NCI-H146 treated with DMSO at 0.1 percent for 48 hours (cell line): ENCODE data around the gene SHISA9.

Experiments
- DNase-seq: peaks from one replicate; lab custom pipeline; 2025; ENCODE audit not compliant: unreplicated experiment; lab: John Stamatoyannopoulos, UW

SHISA9 gene

GRCh38 chr16:12944300-12944699 is 42.9 kb downstream of the SHISA9 start:
- DNase-seq, result no peak

DNA sequence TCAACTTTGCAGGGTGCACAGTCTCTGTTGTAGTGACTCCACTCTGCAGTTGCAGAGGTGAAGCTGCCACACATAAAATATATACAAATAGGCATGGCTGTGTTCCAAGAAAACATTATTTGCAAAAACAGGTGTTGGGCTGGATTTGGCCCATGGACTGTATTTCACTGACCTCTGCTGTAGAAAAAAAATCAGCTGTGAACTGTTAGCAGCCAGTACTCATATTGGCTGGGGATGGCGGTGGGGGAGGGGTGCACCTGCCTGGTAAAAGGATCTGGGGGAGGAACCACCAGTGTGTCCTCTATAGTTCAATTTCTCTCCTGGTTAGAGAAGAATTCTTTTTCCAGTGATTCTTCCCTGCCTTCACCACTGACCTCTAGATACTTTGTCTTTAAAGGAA is 50.0 kb downstream of the SHISA9 start:
- DNase-seq, result no peak

DNA sequence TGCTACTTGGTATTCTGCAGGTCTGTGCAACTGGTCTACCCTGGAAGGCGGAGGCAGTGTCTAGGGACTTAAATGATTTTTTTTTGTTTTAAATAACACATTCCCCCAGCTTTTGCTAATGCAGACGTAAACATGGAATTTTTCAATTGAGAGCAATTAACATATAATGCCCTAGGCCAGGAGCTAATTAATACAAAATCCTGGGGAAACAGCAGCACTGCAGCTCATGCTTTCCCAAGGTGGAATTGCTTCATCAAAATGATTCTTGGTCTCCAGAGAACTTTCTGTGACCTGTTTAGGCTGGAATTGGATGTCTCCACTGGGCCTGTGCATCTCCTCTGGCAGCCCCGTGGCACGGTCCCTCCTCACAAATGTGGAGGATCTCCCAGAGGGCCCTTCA is 50.6 kb downstream of the SHISA9 start:
- no peak for DNase-seq

GRCh38 chr16:12958366-12958765 is 57.0 kb downstream of the SHISA9 start:
- DNase-seq, result no peak

- no peak for DNase-seq
These were observed 57.7 kb downstream of the SHISA9 start for GRCh38 chr16:12959072-12959471.

DNA sequence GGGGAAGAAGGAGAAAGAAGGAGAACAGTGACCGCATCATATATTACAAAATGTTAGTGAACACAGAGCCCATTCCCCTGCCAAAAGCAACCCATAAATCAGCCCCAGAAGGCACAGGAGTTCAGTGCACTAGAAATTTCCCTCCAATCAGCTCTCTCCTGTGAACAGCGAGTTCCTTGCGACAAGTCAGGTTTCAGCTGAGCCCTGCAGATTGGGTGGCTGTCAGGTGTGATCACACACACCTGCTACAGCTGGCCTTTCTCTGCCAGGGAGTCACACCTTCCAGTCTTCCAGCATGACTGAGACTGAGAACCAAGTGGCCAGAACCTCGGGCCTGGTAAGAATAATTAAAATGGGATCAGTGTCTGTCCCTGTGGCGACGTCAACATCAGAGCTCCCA is 60.2 kb downstream of the SHISA9 start:
- no peak for DNase-seq

DNA sequence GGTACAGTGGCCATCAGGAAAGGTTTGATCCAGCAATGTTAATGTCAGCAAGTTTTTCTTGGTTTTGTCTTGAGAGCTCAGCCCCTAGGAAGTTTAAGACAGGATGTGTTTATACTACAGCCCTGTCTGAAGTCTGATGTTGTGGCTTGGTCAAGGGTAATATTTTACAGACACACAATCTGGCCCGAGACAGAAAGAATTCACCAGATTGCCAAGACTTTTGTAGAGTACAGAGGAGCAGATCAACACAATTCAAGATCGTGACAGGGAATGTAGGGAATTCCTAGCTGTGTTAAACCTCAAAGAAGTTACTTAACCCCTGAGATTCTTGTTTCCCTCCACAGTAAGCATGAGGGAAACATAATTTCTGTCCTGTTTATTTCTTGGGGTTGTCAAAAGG is 63.1 kb downstream of the SHISA9 start:
- DNase-seq, result no peak

DNA sequence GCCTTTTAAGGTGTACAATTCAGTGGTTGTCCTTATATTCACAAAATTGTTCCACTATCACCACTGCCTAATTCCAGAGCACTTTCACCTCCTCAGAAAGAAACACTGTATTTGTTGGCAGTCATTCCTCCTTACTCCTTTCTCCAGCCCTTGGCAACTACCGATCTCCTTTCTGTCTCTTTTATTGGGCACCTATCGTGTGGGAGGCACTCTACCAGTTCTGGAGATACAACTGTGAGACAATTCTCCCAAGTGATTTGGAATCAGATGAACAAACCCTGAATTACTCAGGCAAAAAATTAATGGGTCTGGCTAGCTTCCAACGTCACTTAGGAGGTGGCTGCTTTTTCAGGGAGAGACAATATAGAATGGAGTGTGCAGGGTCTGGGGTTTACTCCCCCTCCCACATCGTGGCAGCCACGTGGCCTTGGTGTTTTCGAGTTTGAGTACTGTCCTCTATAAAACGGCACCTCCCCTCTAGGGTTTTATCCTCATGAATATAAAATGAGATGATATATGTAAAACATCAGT is 63.9 kb downstream of the SHISA9 start:
- DNase-seq, result no peak

- no peak for DNase-seq
These were observed 69.8 kb downstream of the SHISA9 start for GRCh38 chr16:12971241-12971640.

DNA sequence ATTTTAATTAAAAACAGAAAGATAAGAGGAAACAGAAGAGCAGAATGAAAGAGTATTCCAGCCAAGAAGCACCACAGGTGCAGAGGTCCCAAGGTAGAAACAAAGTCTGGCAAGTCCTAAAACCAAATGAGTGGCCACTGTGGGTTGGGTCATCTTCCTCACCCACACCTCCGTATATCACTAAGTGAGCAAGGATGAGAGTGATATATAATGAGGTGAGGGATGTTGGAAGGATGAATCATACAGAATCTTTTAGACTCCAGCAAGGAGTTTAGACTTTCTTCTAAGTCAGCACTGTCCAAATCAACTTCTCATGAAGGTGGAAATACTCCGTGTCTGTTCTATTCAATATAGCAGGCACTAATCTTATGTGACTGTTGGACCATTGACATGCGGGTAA is 70.8 kb downstream of the SHISA9 start:
- DNase-seq, result no peak

- no peak for DNase-seq
These were observed 74.4 kb downstream of the SHISA9 start for GRCh38 chr16:12975766-12976165.

GRCh38 chr16:12976496-12976895 is 75.1 kb downstream of the SHISA9 start:
- no peak for DNase-seq

DNA sequence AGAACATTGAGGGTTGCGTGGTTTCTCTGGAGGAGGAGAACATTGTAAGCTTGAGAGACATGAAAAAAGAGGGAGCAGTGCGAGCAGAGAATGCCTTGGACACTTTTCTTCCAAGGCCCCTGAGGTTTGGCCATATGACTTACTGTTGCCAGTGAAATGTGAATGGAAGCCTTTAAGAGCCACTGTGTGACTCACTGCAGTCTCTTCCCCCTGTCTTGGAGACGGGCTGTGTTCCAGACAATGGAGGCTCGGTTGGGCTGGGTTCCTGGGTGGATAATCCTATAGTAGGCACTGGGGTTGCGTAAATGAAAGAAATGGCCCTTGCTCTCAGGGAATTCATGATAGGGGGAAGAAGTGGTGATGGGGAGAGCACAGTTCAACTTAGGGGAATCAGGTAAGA is 75.5 kb downstream of the SHISA9 start:
- no peak for DNase-seq

GRCh38 chr16:12985516-12985915 is 84.1 kb downstream of the SHISA9 start:
- no peak for DNase-seq

DNA sequence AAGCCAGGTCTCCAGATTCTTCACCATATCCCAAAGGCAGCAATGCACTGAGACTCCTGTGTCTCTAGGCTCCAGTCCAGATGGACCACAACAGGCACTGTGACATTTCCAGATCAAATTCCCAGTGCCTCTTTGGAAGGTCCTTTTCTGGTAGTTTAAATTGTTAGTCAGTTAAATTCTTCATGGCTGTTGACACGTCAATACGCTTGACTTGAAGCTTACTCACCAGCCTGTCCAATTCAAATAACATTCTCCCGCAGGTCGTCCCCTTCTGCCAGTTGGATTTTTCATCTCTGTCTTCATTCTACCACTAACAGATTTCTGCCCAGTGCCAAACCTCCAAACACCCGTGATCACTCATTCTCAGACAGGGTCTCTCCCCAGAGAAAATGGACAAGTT is 86.7 kb downstream of the SHISA9 start:
- DNase-seq, result no peak

DNA sequence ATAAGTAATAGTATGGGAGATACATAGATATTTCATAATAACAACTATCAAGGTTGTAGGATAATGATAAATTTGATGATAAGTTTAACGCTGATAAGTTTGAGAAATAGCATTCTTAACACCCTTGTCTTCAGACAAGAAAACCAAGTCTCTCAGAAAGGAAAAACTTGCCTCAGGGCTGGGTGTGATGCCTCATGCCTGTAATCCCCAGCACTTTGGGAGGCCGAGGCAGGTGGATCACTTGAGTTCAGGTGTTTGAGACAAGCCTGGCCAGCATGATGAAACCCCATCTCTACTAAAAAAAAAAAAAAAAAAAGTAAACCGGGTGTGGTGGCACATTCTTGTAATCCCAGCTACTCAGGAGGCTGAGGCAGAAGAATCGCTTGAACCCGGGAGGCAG is 90.7 kb downstream of the SHISA9 start:
- DNase-seq, result no peak

DNA sequence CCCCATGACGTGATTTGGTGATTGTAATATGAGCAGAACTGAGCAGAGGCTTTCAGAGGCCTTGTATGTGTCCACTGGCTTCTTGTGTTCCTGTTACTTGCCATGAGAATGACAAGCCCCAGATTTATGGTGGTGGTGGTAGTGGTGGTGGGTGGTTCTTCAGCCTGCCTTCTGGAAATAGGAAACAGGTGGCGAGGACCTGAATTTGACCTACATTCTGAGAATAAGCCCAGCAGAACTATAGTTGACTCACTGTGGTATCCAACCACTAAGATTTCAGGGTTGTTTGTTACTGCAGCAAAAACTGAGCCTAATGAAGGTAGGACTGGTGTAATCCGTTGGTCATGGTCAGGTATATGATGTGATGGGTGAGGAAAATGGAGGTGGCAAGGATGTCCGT is 93.0 kb downstream of the SHISA9 start:
- no peak for DNase-seq

DNA sequence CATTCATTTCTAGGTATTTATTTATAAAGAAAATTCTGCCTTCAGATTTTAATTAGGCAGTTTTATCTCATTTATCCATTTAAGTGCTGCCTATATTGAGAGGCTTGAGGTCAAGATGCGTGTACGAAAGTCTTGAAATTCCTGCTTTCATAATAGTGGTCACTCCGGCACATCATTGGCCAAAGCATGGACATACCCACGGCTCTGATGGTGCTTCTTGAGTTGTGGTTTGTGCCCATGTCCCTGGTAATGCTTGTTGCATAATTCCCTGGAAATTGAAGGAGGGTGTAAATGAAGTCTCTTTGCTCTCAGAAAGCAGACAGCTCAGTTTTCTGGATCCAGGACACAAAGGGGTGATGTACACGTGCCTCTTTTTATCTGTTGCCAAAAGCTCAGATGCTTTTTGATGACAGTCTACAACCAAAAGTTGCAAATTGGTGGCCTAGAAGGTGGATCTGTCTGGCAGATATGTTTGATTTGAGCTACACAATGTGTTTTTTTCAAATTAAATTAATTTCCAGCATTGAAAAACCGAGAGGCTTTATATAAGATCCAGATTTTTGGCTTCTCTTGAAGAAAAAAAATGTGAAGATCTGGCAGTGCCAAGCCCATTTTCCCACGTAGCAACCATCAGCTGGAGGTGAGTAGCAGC is 94.4 kb downstream of the SHISA9 start:
- no peak for DNase-seq

DNA sequence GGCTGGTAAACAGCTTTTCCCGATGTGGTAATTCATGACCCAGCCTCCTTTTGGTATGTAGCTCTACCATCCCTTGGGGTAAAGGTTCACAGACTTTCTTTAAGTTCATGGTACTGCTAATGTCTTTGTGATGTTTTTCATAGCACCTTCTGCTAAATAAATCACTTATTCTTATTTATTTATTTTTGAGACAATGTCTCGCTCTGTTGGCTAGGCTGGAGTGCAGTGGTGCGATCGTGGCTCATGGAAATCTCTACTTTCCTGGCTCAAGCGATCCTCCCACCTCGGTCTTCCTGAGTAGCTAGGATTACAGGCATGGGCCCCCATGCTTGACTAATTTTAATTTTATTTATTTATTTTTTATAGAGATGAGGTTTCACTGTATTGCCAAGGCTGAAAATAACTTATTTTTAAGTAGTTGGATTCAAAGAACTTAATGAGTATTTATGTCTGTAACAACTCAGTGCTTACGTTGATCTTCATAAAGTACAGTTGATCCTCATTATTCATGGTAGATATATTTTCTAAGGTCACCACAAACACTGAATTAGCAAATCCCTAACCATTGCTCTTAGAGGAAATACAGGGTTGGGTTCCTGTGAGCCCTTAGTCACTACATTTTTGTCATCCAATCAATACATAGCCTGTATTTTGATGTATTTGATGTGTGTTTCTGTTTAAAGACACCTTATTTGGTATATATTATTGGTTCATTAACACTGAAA is 97.1 kb downstream of the SHISA9 start:
- no peak for DNase-seq

- DNase-seq, result no peak
These were observed 98.0 kb downstream of the SHISA9 start for GRCh38 chr16:12999368-12999767.

DNA sequence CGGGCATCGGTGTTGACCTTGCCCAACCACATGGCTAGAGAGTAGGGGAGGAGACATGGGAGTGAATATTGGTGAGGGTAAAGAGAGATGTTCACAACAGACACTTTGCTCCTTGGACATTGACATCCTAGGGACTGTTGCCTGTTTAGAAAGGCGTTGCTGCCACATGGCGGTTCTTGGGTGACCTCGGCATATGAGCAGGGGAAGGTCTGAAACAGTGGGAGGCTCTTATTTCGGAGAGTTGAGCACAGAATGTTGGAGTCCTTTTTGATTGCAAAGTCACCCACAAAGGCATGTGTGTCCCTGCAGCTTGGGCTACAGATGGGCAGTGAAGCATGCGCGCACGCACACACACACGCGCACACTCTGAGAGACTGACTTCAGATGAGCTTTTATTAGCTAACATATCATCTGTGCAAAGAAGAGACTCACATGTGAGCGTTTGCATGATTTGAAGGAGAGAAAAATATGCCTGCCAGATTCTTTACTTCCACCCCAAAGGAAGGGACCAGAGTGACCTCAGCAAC is 104.4 kb downstream of the SHISA9 start:
- DNase-seq, result no peak

GRCh38 chr16:13012601-13013000 is 111.2 kb downstream of the SHISA9 start:
- no peak for DNase-seq
